Measurements from ENCODE around the gene CELF1. TPM values are rescaled to one million over a fixed set of nuclear protein-coding genes. Genes with fewer than 3 reads are reported as not detected.
"Not testable (repeated sequence)": the region's sequence is repeated elsewhere in the genome, so short reads cannot be mapped to it uniquely, and the experiment has no call there.

Gene CELF1
- total and polyA plus RNA-seq, 2 of the 13 experiments (the other 11 are each of a cell fraction or from before 2014, with no cell fraction given) = 69.0 to 80.1 TPM

- POLR2A ChIA-PET = no interaction called here
- Histone ChIP-seq H3K79me2 (ENCODE audit: insufficient read depth, low read length) (peaks cover 96% of the 10 kb centered on the region), H3K4me1 (ENCODE audit: insufficient read depth, low read length) (peaks cover 79% of the 10 kb centered on the region), H3K9me3 (ENCODE audit: low read length) (no peaks in the 10 kb centered on the region), H3K27me3 (ENCODE audit: control insufficient read depth in 1 of 2, insufficient read depth in 2 of 2, low read length in 2 of 2) (no peaks in the 10 kb centered on the region), H3K4me3 (replicated peaks in 1 of 3; ENCODE audit: insufficient read depth in 1 of 3, low read depth in 2 of 3, low read length in 3 of 3) (no peak overlapping the region), H3K27ac (ENCODE audit: extremely low read length, insufficient read depth, low read length) (no peak overlapping the region), H3K9ac (ENCODE audit: insufficient read depth, low read depth, low read length) (no peak overlapping the region), H3K36me3 (replicated peaks in 1 of 2; ENCODE audit: control insufficient read depth in 1 of 2, insufficient read depth in 2 of 2, low read length in 2 of 2) (0 out of 5 replicates have a peak, but pooled peaks cover 2 to 3% of the 10 kb centered on the region in 2 experiments), H2AFZ (ENCODE audit: low read length) (no peak overlapping the region), H4K20me1 (ENCODE audit: insufficient read depth, low read length) (peaks cover 76% of the 10 kb centered on the region), H3K4me2 (ENCODE audit: low read depth, low read length) (no peak overlapping the region)
- over 99% methylated on average over 6 of the region's 6 CpGs for WGBS (ENCODE audit: low lambda C conversion rate)
- FAIRE-seq = no peak
- no peak for TF ChIP-seq YEATS2 (CRISPR knock-in tag; IDR thresholded peaks at IDR 0.05; ENCODE audit: borderline replicate concordance)
- CTCF ChIA-PET (ENCODE audit: low intra/inter-chr PET ratio, low total read pairs) = no interaction called here
- in situ Hi-C loops (cut with HindIII; ENCODE audit: extremely low pct_ligation_motif_present, low pct_unique_long_range_greater_than_20kb) = no loop called here
- DNase-seq (ENCODE audit: low spot score) = no peak
- ATAC-seq = no peak
- no TSS peak for BruUV-seq (replicated peaks)
- intact Hi-C loops (cut with micrococcal nuclease; ENCODE audit: unreplicated experiment) = no loop called here
Measured at GRCh38 chr11:47527186-47527585, 25.7 kb downstream of the CELF1 start.

GRCh38 chr11:47526032-47526431 is 26.9 kb downstream of the CELF1 start:
- DNase-seq (ENCODE audit: low spot score); H3K36me3 ChIP-seq (replicated peaks in 1 of 2; ENCODE audit: control insufficient read depth in 1 of 2, insufficient read depth in 2 of 2, low read length in 2 of 2); H3K9ac ChIP-seq (ENCODE audit: insufficient read depth, low read depth, low read length); H3K4me3 ChIP-seq (replicated peaks in 1 of 3; ENCODE audit: insufficient read depth in 1 of 3, low read depth in 2 of 3, low read length in 3 of 3); in situ Hi-C loops (cut with HindIII; ENCODE audit: extremely low pct_ligation_motif_present, low pct_unique_long_range_greater_than_20kb); BruUV-seq (replicated peaks); H3K9me3 ChIP-seq (ENCODE audit: low read length); H2AFZ ChIP-seq (ENCODE audit: low read length); ATAC-seq; H3K27me3 ChIP-seq (ENCODE audit: control insufficient read depth in 1 of 2, insufficient read depth in 2 of 2, low read length in 2 of 2); FAIRE-seq; CTCF ChIA-PET (ENCODE audit: low intra/inter-chr PET ratio, low total read pairs); intact Hi-C loops (cut with micrococcal nuclease; ENCODE audit: unreplicated experiment); POLR2A ChIA-PET; H3K4me2 ChIP-seq (ENCODE audit: low read depth, low read length); H3K27ac ChIP-seq (ENCODE audit: extremely low read length, insufficient read depth, low read length): not testable (repeated sequence)
- H3K79me2 ChIP-seq (ENCODE audit: insufficient read depth, low read length) = peaks cover 95% of the 10 kb centered on the region
- TF ChIP-seq JUNB (CRISPR knock-in tag; IDR thresholded peaks at IDR 0.05; ENCODE audit: borderline replicate concordance) = 0 out of 2 replicates have a peak, but pooled peaks have one; percentile 2
- peaks cover 77% of the 10 kb centered on the region for H4K20me1 ChIP-seq (ENCODE audit: insufficient read depth, low read length)
- 96% methylated on average over 9 of the region's 9 CpGs for WGBS (ENCODE audit: low lambda C conversion rate)
- H3K4me1 ChIP-seq (ENCODE audit: insufficient read depth, low read length) = peaks cover 73% of the 10 kb centered on the region
